Bronchial epithelial cell (primary cell): ENCODE measurements around the gene MRPL14. TPM values are rescaled to one million over a fixed set of nuclear protein-coding genes. Genes with fewer than 3 reads are reported as not detected.

Source experiments
- DNase-seq: peaks from one replicate; pipeline ENCODE4 v3.0.0-alpha.2; 2010; ENCODE audit warnings: low read depth
- FAIRE-seq: peaks from 2 replicates; lab custom pipeline; 2011; peaks lifted over from hg19 to GRCh38; lab: Jason Lieb, UNC
- H3K27me3 ChIP-seq: 2 replicates; pipeline ENCODE4 v1.5.1; 2011; ENCODE audit warnings: low read length; ENCODE audit not compliant: control insufficient read depth, insufficient read depth
- H3K36me3 ChIP-seq: 2 replicates; pipeline ENCODE4 v1.5.1; 2011; ENCODE audit warnings: low read length; ENCODE audit not compliant: control insufficient read depth, insufficient read depth
- H3K4me3 ChIP-seq: 2 replicates; pipeline ENCODE4 v1.5.1; 2011; ENCODE audit warnings: mild to moderate bottlenecking, low read depth, low read length, control low read depth
- CTCF ChIP-seq: IDR thresholded peaks from 2 replicates; pipeline ENCODE4 v1.5.1; 2011; ENCODE audit warnings: mild to moderate bottlenecking, moderate library complexity, low read length, control low read depth, inconsistent platforms; ENCODE audit not compliant: insufficient read depth, severe bottlenecking
- total RNA-seq: library from RNA; depleted of rRNA; stranded (reverse); fragments of >200 nt; gene quantifications from 2 replicates; pipeline ENCODE4 v1.2.1, GENCODE V29; 2014

Gene MRPL14
- total RNA-seq, 1 donor from 2014 or later: 90.0 TPM

- DNase-seq (no peak), FAIRE-seq (no peak)
- Histone ChIP-seq H3K27me3 (no peaks in the 10 kb centered on the region), H3K4me3 (no peak overlapping the region), H3K36me3 (peaks cover 52% of the 10 kb centered on the region)
- TF ChIP-seq CTCF: no peak
Measured at GRCh38 chr6:44139351-44139743, 12.1 kb upstream of the MRPL14 start.

- H3K4me3 ChIP-seq: no peak overlapping the region
- no peak for DNase-seq
- H3K36me3 ChIP-seq: peaks cover 48% of the 10 kb centered on the region
- H3K27me3 ChIP-seq: no peaks in the 10 kb centered on the region
- TF ChIP-seq CTCF: no peak
- FAIRE-seq: no peak
Measured at GRCh38 chr6:44138717-44139350, 11.6 kb upstream of the MRPL14 start.

GRCh38 chr6:44135875-44136274 is 8.6 kb upstream of the MRPL14 start:
- DNase-seq (no peak), FAIRE-seq (no peak)
- Histone ChIP-seq H3K36me3 (peaks cover 41% of the 10 kb centered on the region), H3K4me3 (no peak overlapping the region), H3K27me3 (no peaks in the 10 kb centered on the region)
- TF ChIP-seq CTCF: no peak

GRCh38 chr6:44135173-44135758 is 8.0 kb upstream of the MRPL14 start:
- H3K4me3 ChIP-seq: no peak overlapping the region
- no peak for DNase-seq
- TF ChIP-seq CTCF: no peak
- peaks cover 37% of the 10 kb centered on the region for H3K36me3 ChIP-seq
- no peaks in the 10 kb centered on the region for H3K27me3 ChIP-seq
- no peak for FAIRE-seq

GRCh38 chr6:44133981-44134711 is 6.9 kb upstream of the MRPL14 start:
- Histone ChIP-seq H3K4me3 (no peak overlapping the region), H3K36me3 (peaks cover 27% of the 10 kb centered on the region), H3K27me3 (no peaks in the 10 kb centered on the region)
- TF ChIP-seq CTCF: no peak
- FAIRE-seq: no peak
- no peak for DNase-seq
